IMR-90 (cell line): ENCODE measurements around the gene KLHL2. TPM values are rescaled to one million over a fixed set of nuclear protein-coding genes. Genes with fewer than 3 reads are reported as not detected.

ENCODE experiments used
- ATAC-seq: fragments of 200-7000 bp; cut with Tn5 transposase; 2 replicates; pipeline ENCODE4 v1.9.1; 2020; ENCODE audit warnings: low read depth, mild to moderate bottlenecking, moderate library complexity
- BruUV-seq: library from RNA; stranded (reverse); fragments of 400-500 nt; replicated peaks from 2 replicates; lab custom pipeline; 2021; lab: Mats Ljungman, UMichigan
- CTCF ChIA-PET: fragments of 300-600 bp; formaldehyde crosslinking; extraction: SDS; loops from one replicate; lab custom pipeline; 2021; ENCODE audit warnings: antibody characterized with exemption; lab: Yijun Ruan, JAX
- POLR2A ChIA-PET: fragments of 300-600 bp; sonication (Branson Sonifier 250); formaldehyde crosslinking; loops from one replicate; lab custom pipeline; 2022; ENCODE audit warnings: antibody characterized with exemption; ENCODE audit not compliant: unreplicated experiment; lab: Charles Lee
- DNase-seq: peaks from one replicate; pipeline ENCODE4 v3.0.0; 2013
- H2AFZ ChIP-seq: replicated peaks from 2 replicates; pipeline ENCODE3; 2013; ENCODE audit warnings: low read length, mild to moderate bottlenecking; ENCODE audit not compliant: poor library complexity
- H2AK5ac ChIP-seq: 2 replicates; pipeline ENCODE4 v1.6.1; 2013; ENCODE audit warnings: low read depth, low read length, inconsistent platforms
- H2AK9ac ChIP-seq: replicated peaks from 2 replicates; pipeline ENCODE3; 2013; ENCODE audit warnings: mild to moderate bottlenecking, low read depth, low read length, moderate library complexity; ENCODE audit not compliant: poor library complexity
- H2BK120ac ChIP-seq: 2 replicates; pipeline ENCODE4 v1.6.1; 2013; ENCODE audit warnings: low read depth, low read length, inconsistent platforms
- H2BK15ac ChIP-seq: 3 replicates; pipeline ENCODE4 v1.6.1; 2013; ENCODE audit warnings: low read depth, low read length, inconsistent platforms
- H2BK20ac ChIP-seq: 2 replicates; pipeline ENCODE4 v1.6.1; 2013; ENCODE audit warnings: low read depth, mild to moderate bottlenecking, inconsistent platforms, low read length, moderate library complexity
- H2BK5ac ChIP-seq: 2 replicates; pipeline ENCODE4 v1.6.1; 2013; ENCODE audit warnings: mild to moderate bottlenecking, low read depth, low read length, inconsistent platforms; ENCODE audit not compliant: poor library complexity, severe bottlenecking
- H3K14ac ChIP-seq: replicated peaks from 2 replicates; pipeline ENCODE4 v1.6.1; 2013; ENCODE audit warnings: low read depth, low read length, inconsistent platforms
- H3K18ac ChIP-seq: 2 replicates; pipeline ENCODE4 v1.6.1; 2013; ENCODE audit warnings: low read depth, low read length, control low read depth
- H3K23ac ChIP-seq: 2 replicates; pipeline ENCODE4 v1.6.1; 2013; ENCODE audit warnings: low read depth, low read length, inconsistent platforms
- H3K27ac ChIP-seq: 2 replicates; pipeline ENCODE4 v1.5.1; 2013; ENCODE audit warnings: mild to moderate bottlenecking, control low read depth, low read length; ENCODE audit not compliant: insufficient read depth
- H3K27me3 ChIP-seq: 2 replicates; pipeline ENCODE4 v1.6.1; 2013; ENCODE audit warnings: low read length; ENCODE audit not compliant: control insufficient read depth, insufficient read depth
- H3K36me3 ChIP-seq: 2 replicates; pipeline ENCODE4 v1.6.1; 2013; ENCODE audit warnings: low read length, mixed read lengths; ENCODE audit not compliant: control insufficient read depth, insufficient read depth
- H3K4ac ChIP-seq: 2 replicates; pipeline ENCODE4 v1.6.1; 2013; ENCODE audit warnings: low read depth, low read length, inconsistent platforms
- H3K4me1 ChIP-seq: 2 replicates; pipeline ENCODE4 v1.6.1; 2013; ENCODE audit warnings: low read length, mixed read lengths; ENCODE audit not compliant: control insufficient read depth, insufficient read depth
- H3K4me2 ChIP-seq: 2 replicates; pipeline ENCODE4 v1.6.1; 2013; ENCODE audit warnings: low read depth, mild to moderate bottlenecking, control low read depth, low read length, moderate library complexity
- H3K4me3 ChIP-seq: 2 replicates; pipeline ENCODE4 v1.5.1; 2013; ENCODE audit warnings: low read depth, mild to moderate bottlenecking, control low read depth, low read length, moderate library complexity; ENCODE audit not compliant: insufficient read depth
- H3K56ac ChIP-seq: 2 replicates; pipeline ENCODE4 v1.6.1; 2013; ENCODE audit warnings: low read length, inconsistent platforms; ENCODE audit not compliant: insufficient read depth; ENCODE audit errors: extremely low read depth
- H3K79me1 ChIP-seq, 2 experiments: 2 replicates each; pipeline ENCODE4 v1.6.1; 2013; ENCODE audit warnings: low read length in 2 of 2, inconsistent platforms in 1 of 2, low read depth in 1 of 2
- H3K9ac ChIP-seq: 2 replicates; pipeline ENCODE4 v1.6.1; 2013; ENCODE audit warnings: low read depth, low read length, control low read depth
- H3K9me1 ChIP-seq: 2 replicates; pipeline ENCODE4 v1.6.1; 2013; ENCODE audit warnings: low read length, inconsistent platforms; ENCODE audit not compliant: insufficient read depth
- H3K9me3 ChIP-seq: 2 replicates; pipeline ENCODE4 v1.6.1; 2013; ENCODE audit warnings: low read length; ENCODE audit not compliant: control insufficient read depth, insufficient read depth
- H4K20me1 ChIP-seq: 2 replicates; pipeline ENCODE4 v1.6.1; 2013; ENCODE audit warnings: low read length, inconsistent platforms; ENCODE audit not compliant: insufficient read depth
- H4K5ac ChIP-seq: 2 replicates; pipeline ENCODE4 v1.6.1; 2013; ENCODE audit warnings: mild to moderate bottlenecking, low read depth, low read length, control low read depth
- H4K8ac ChIP-seq, 2 experiments: 2 replicates each; pipeline ENCODE4 v1.6.1; 2013; ENCODE audit warnings: low read depth in 2 of 2, low read length in 2 of 2, control low read depth in 1 of 2, inconsistent platforms in 1 of 2
- H4K91ac ChIP-seq: 2 replicates; pipeline ENCODE4 v1.6.1; 2013; ENCODE audit warnings: low read depth, low read length, inconsistent platforms; ENCODE audit not compliant: insufficient read depth
- BHLHE40 ChIP-seq: fragments of 150-350 bp; IDR thresholded peaks from 2 replicates; pipeline ENCODE4 v1.6.1; 2016; ENCODE audit warnings: mild to moderate bottlenecking, low read depth, low read length
- CEBPB ChIP-seq: IDR thresholded peaks from 2 replicates; pipeline ENCODE4 v1.6.1; 2012; ENCODE audit warnings: low read depth, low read length, improper control_type of control experiment
- CHD1 ChIP-seq: IDR thresholded peaks from 2 replicates; pipeline ENCODE4 v1.6.1; 2012; ENCODE audit warnings: low read depth, low read length, improper control_type of control experiment
- CTCF ChIP-seq: conservative IDR thresholded peaks from 2 replicates; pipeline ENCODE4 v1.5.1; 2012; ENCODE audit warnings: mild to moderate bottlenecking, low read depth, low read length, improper control_type of control experiment
- ELK1 ChIP-seq: fragments of 150-350 bp; IDR thresholded peaks from 2 replicates; pipeline ENCODE4 v1.6.1; 2016; ENCODE audit warnings: low read depth, mild to moderate bottlenecking, low read length, moderate library complexity, borderline replicate concordance
- FOS ChIP-seq: fragments of 150-350 bp; IDR thresholded peaks from 2 replicates; pipeline ENCODE4 v1.6.1; 2016; ENCODE audit warnings: low read depth, low read length
- MAFK ChIP-seq: IDR thresholded peaks from 2 replicates; pipeline ENCODE4 v1.6.1; 2012; ENCODE audit warnings: low read depth, low read length, improper control_type of control experiment
- MAZ ChIP-seq: IDR thresholded peaks from 2 replicates; pipeline ENCODE4 v1.6.1; 2012; ENCODE audit warnings: low read depth, mild to moderate bottlenecking, low read length, improper control_type of control experiment, moderate library complexity, borderline replicate concordance
- MXI1 ChIP-seq: IDR thresholded peaks from 2 replicates; pipeline ENCODE4 v1.6.1; 2012; ENCODE audit warnings: low read depth, mild to moderate bottlenecking, low read length, moderate library complexity, borderline replicate concordance
- NFE2L2 ChIP-seq: fragments of 150-350 bp; IDR thresholded peaks from 2 replicates; pipeline ENCODE4 v1.6.1; 2016; ENCODE audit warnings: low read depth, mild to moderate bottlenecking, low read length
- POLR2A ChIP-seq: IDR thresholded peaks from 2 replicates; pipeline ENCODE4 v1.6.1; 2012; ENCODE audit warnings: mild to moderate bottlenecking, low read depth, low read length
- RAD21 ChIP-seq: IDR thresholded peaks from 2 replicates; pipeline ENCODE4 v1.6.1; 2012; ENCODE audit warnings: low read length, improper control_type of control experiment
- RCOR1 ChIP-seq: IDR thresholded peaks from 2 replicates; pipeline ENCODE4 v1.6.1; 2012; ENCODE audit warnings: mild to moderate bottlenecking, low read length, improper control_type of control experiment; ENCODE audit not compliant: insufficient replicate concordance
- RFX5 ChIP-seq: IDR thresholded peaks from 2 replicates; pipeline ENCODE4 v1.8.0; 2012; ENCODE audit warnings: low read depth, mild to moderate bottlenecking, low read length, moderate library complexity
- SMC3 ChIP-seq: fragments of 150-350 bp; IDR thresholded peaks from 2 replicates; pipeline ENCODE4 v1.6.1; 2016; ENCODE audit warnings: low read depth, mild to moderate bottlenecking, antibody characterized with exemption, low read length, moderate library complexity
- USF2 ChIP-seq: fragments of 150-350 bp; IDR thresholded peaks from 2 replicates; pipeline ENCODE4 v1.6.1; 2017; ENCODE audit warnings: mild to moderate bottlenecking, antibody characterized with exemption, low read length, low read depth
- WGBS, 2 experiments: methylation state at CpG; one replicate each; pipeline versions ENCODE4 v1.1.5 to v1.1.7; 2013; ENCODE audit warnings: missing lambda C conversion rate in 2 of 2; ENCODE audit not compliant: insufficient read length in 1 of 2; ENCODE audit errors: extremely low coverage in 2 of 2; 5-methylcytosine and 5-hydroxymethylcytosine counted together
- dilution Hi-C: fragments of 300-500 bp; cut with HindIII; formaldehyde crosslinking; loops from one replicate; pipeline ENCODE4 v1.14.3; 2018; ENCODE audit warnings: low sequenced_read_pairs; ENCODE audit not compliant: unreplicated experiment
- in situ Hi-C: fragments of 300-500 bp; cut with MboI; formaldehyde crosslinking; loops from 3 replicates; pipeline ENCODE4 v1.14.3; 2019; ENCODE audit warnings: low sequenced_read_pairs, inconsistent platforms, mixed read lengths
- intact Hi-C: fragments of 100-400 bp; cut with micrococcal nuclease; formaldehyde crosslinking; loops from 2 replicates; pipeline ENCODE4 v1.10.0; 2022
- polyA plus RNA-seq, 3 experiments: library from polyadenylated mRNA; depleted of rRNA; stranded (reverse); fragments of >200 nt; gene quantifications; 2 replicates each; pipeline ENCODE4 v1.2.3, GENCODE V29; 2012; ENCODE audit warnings: low replicate concordance in 1 of 3
- total RNA-seq: library from RNA; depleted of rRNA; stranded (reverse); fragments of >200 nt; gene quantifications from 2 replicates; pipeline ENCODE4 v1.2.3, GENCODE V29; 2012

KLHL2 gene
- total and polyA plus RNA-seq, 2 of the 4 experiments (the other 2 are of a cell fraction): 11.0 to 12.4 TPM

- H3K9me3 ChIP-seq: no peaks in the 10 kb centered on the region
- H3K56ac ChIP-seq: no peak overlapping the region
- H2AK5ac ChIP-seq: no peak overlapping the region
- in situ Hi-C loops (loop anchor here (25.0 kb wide), 1 partner anchor 138 kb away; the partner anchor contains the start of gene MSMO1), dilution Hi-C loops (no loop called here), intact Hi-C loops (no loop called here)
- no peak overlapping the region for H2BK20ac ChIP-seq
- no peak for DNase-seq
- no peak overlapping the region for H4K8ac ChIP-seq
- ATAC-seq: no peak
- no peak overlapping the region for H2BK120ac ChIP-seq
- H3K27ac ChIP-seq: no peak overlapping the region
- H3K18ac ChIP-seq: no peak overlapping the region
- CTCF ChIA-PET: no interaction called here
- no peak overlapping the region for H2BK5ac ChIP-seq
- no peak overlapping the region for H2AK9ac ChIP-seq
- H4K91ac ChIP-seq: no peak overlapping the region
- no peak overlapping the region for H4K5ac ChIP-seq
- H3K14ac ChIP-seq: no peak overlapping the region
- WGBS, 2 experiments: 80% methylated on average over 1 of the region's 2 CpGs; no CpG with 5 or more reads in 1 of the 2 experiments
- H3K4me3 ChIP-seq: no peak overlapping the region
- POLR2A ChIA-PET: no interaction called here
- H2AFZ ChIP-seq: no peak overlapping the region
- H3K9ac ChIP-seq: no peak overlapping the region
- H4K20me1 ChIP-seq: no peaks in the 10 kb centered on the region
- no peak overlapping the region for H3K4me2 ChIP-seq
- no peak for TF ChIP-seq POLR2A
- no peak for TF ChIP-seq RFX5
- no peak for TF ChIP-seq USF2
- TF ChIP-seq SMC3: no peak
- no peak for TF ChIP-seq CEBPB
- TF ChIP-seq MAZ: no peak
- TF ChIP-seq NFE2L2: no peak
- TF ChIP-seq CHD1: no peak
- TF ChIP-seq BHLHE40: no peak
- TF ChIP-seq FOS: no peak
- TF ChIP-seq MXI1: no peak
- TF ChIP-seq MAFK: no peak
- TF ChIP-seq CTCF: no peak
- no peak for TF ChIP-seq RAD21
- no peak for TF ChIP-seq ELK1
- no peak for TF ChIP-seq RCOR1
- H2BK15ac ChIP-seq: no peak overlapping the region
- no peak overlapping the region for H3K23ac ChIP-seq
- H3K4me1 ChIP-seq: peaks cover 2% of the 10 kb centered on the region; the same call in 1 of the 2 replicates
- H3K36me3 ChIP-seq: no peaks in the 10 kb centered on the region
- no peaks in the 10 kb centered on the region for H3K79me1 ChIP-seq
- H3K27me3 ChIP-seq: no peaks in the 10 kb centered on the region
- BruUV-seq: no TSS peak
- no peaks in the 10 kb centered on the region for H3K9me1 ChIP-seq
- H3K4ac ChIP-seq: no peak overlapping the region
These were observed 7.6 kb upstream of the KLHL2 start for GRCh38 chr4:165199722-165200121.
